Mesothelial cell of epicardium (in vitro differentiated cells): ENCODE results near the gene PDHX. TPM values are rescaled to one million over a fixed set of nuclear protein-coding genes. Genes with fewer than 3 reads are reported as not detected.

Source experiments
- DNase-seq, 2 experiments: peaks; one replicate each; pipeline ENCODE4 v3.0.0; 2021; ENCODE audit warnings: low spot score in 2 of 2; ENCODE audit not compliant: unreplicated experiment in 2 of 2
- H3K27ac Mint-ChIP-seq: 2 replicates; pipeline ENCODE4 v1.8.0; 2021; ENCODE audit warnings: mixed read lengths
- H3K27me3 Mint-ChIP-seq: 2 replicates; pipeline ENCODE4 v1.8.0; 2021; ENCODE audit warnings: low read depth, mixed read lengths
- H3K36me3 Mint-ChIP-seq: 2 replicates; pipeline ENCODE4 v1.8.0; 2021; ENCODE audit warnings: mixed read lengths
- H3K4me1 Mint-ChIP-seq: 2 replicates; pipeline ENCODE4 v1.8.0; 2021; ENCODE audit warnings: mixed read lengths
- H3K4me3 Mint-ChIP-seq: 2 replicates; pipeline ENCODE4 v1.8.0; 2021; ENCODE audit warnings: mild to moderate bottlenecking, moderate library complexity, mixed read lengths
- H3K9me3 Mint-ChIP-seq: 2 replicates; pipeline ENCODE4 v1.8.0; 2021; ENCODE audit warnings: mixed read lengths
- total RNA-seq: library from RNA; stranded (reverse); gene quantifications from 3 replicates; pipeline ENCODE4 v1.2.1, GENCODE V29; 2021
- TF ChIP-seq, protein P1 (sequence below): fragments of 200-600 bp; sonication (generic); IDR thresholded peaks from one replicate; pipeline ENCODE4 v1.5.0; 2021; ENCODE audit warnings: antibody characterized with exemption; ENCODE audit not compliant: unreplicated experiment

PDHX gene
- 43.0 to 47.1 TPM (median 43.6 TPM) in 3 replicates for total RNA-seq

DNA sequence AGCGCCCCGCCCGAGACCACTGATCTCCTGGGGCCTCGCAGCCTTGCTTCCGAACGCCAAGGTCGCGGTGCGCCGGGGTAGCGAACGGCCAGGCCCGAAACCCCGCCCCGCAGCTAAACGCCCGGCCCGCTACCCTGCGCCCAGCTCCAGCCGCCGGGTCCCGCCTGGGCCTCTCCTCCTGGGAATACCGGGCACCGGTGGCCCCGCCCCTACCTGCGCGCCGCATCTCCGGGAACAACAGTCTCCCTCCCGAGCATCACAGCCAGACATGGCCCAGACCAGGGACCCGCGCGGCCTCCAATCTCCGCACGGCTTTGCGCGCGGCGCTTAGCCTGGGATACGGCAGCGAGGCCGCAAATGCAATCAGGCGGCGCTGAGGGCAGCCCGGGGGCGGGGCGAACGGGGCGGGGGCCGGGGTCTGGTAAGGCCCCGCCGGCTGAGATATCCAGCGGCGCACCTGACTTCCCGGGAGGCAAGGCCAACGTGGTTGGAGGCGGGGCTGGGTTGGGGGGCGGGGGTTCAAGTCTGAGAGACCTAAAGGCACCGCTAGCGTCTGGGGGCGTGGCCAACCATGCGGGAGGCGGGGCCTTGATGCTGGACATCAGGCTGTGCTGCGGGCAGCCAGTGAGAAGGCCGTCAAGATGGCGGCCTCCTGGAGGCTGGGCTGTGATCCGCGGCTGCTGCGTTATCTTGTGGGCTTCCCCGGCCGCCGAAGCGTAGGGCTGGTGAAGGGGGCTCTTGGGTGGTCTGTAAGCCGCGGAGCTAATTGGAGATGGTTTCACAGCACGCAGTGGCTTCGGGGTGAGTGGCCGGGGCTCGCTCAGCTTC lies at the start of gene PDHX, which contains the start of gene APIP:
TSS of gene PDHX (plus strand) at position 604 of the 828 bp plus-strand sequence. CDS start at position 642, 38 bp downstream.
TSS of gene APIP (minus strand) at position 365 of the 828 bp plus-strand sequence. CDS start at position 270, 95 bp downstream.
- H3K4me3 Mint-ChIP-seq, result peak within 1 kb of the TSS; percentile 91
- H3K27me3 Mint-ChIP-seq, result no peaks in the 10 kb centered on the region
- TF ChIP-seq, protein P1, sequence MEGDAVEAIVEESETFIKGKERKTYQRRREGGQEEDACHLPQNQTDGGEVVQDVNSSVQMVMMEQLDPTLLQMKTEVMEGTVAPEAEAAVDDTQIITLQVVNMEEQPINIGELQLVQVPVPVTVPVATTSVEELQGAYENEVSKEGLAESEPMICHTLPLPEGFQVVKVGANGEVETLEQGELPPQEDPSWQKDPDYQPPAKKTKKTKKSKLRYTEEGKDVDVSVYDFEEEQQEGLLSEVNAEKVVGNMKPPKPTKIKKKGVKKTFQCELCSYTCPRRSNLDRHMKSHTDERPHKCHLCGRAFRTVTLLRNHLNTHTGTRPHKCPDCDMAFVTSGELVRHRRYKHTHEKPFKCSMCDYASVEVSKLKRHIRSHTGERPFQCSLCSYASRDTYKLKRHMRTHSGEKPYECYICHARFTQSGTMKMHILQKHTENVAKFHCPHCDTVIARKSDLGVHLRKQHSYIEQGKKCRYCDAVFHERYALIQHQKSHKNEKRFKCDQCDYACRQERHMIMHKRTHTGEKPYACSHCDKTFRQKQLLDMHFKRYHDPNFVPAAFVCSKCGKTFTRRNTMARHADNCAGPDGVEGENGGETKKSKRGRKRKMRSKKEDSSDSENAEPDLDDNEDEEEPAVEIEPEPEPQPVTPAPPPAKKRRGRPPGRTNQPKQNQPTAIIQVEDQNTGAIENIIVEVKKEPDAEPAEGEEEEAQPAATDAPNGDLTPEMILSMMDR, result no peak
- peak within 1 kb of the TSS; percentile 99 for H3K27ac Mint-ChIP-seq
- no peaks in the 10 kb centered on the region for H3K9me3 Mint-ChIP-seq
- peak; percentile 94 to 98 for DNase-seq
- H3K36me3 Mint-ChIP-seq, result peaks cover 13% of the 10 kb centered on the region
- peaks cover 33% of the 10 kb centered on the region for H3K4me1 Mint-ChIP-seq

DNA sequence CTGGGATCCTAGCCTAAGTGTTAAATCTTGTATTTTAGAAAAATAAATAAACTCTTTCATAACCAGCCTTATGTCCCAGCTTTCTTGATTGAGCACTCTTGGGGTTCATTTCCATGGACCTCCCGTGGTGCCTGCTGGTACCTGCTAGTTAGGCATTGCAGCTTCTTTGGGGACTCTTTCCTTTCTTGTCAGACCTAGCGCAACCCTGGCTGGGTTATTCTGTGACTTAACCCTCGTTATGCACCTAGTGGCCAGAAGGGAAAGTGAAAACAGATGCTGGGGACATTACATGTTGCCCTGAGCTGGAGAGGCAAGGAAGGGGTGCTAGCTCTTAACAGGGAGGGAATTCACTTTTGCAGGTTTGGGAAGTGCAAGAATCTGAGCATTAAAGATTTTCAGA lies 47.0 kb upstream of the PDHX start:
- Mint-ChIP-seq H3K4me3 (no peak overlapping the region), H3K4me1 (no peaks in the 10 kb centered on the region)
- no peak for DNase-seq

DNA sequence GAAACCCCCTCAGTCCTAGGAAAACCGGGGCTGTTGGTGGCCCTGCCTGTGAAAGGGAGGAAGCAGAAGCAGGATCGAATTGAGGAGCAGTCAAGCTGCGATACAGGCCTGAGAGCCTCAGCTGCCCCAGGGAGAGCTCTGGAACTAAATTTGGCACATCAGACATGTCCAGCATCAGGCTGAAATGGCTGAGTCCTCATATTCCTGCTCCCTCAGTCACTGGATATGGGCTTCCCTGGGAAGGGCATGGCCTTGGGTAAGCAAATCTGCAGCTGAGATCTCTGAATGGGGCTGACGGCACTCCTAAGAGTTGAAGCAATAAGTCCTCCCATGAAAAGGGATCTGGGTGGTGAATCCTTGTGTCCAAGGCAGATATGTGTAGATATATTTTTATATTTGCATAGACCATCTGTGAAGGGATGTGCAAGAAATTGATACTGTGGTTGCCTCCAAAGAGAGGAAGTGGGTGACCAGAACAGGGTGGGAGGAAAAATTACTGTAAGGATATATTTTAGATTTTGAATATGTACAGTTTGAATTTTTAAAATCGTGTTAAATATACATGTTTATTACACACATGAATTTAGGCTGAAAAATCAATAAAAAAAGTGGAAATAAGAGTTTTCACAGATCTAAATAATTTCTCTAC lies 45.7 kb upstream of the PDHX start:
- Mint-ChIP-seq H3K4me1 (no peaks in the 10 kb centered on the region), H3K4me3 (no peak overlapping the region), H3K9me3 (peaks cover 13% of the 10 kb centered on the region), H3K27me3 (no peaks in the 10 kb centered on the region), H3K36me3 (peaks cover 33% of the 10 kb centered on the region), H3K27ac (no peak overlapping the region)
- TF ChIP-seq, protein P1, result no peak
- DNase-seq, result no peak

More for the DNA sequence above, 47.0 kb upstream of the PDHX start:
- TF ChIP-seq, protein P1, result no peak
- H3K27me3 Mint-ChIP-seq, result no peaks in the 10 kb centered on the region
- H3K36me3 Mint-ChIP-seq, result peaks cover 26% of the 10 kb centered on the region
- H3K27ac Mint-ChIP-seq, result no peak overlapping the region
- peaks cover 3% of the 10 kb centered on the region for H3K9me3 Mint-ChIP-seq

DNA sequence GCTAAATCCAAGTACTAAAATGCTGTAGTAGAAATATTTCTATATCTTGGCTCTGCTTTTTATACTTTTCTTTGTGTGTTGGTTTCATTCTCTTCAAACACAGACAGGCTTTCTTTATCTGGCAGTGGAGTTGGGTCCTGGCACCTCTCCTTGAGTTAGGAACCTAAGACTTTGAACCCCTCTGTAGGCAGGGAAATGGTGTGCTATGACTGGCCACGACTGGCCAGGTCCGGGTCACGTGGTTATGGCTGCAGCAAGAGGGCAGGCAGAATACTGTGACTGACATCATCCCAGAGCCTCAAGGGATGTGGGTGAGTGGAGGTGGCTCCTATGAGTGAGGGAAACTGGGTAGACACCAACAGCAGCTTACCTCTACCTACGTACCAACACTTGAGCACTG lies 42.2 kb upstream of the PDHX start:
- Mint-ChIP-seq H3K4me1 (no peaks in the 10 kb centered on the region), H3K4me3 (no peak overlapping the region), H3K27me3 (no peaks in the 10 kb centered on the region), H3K27ac (no peak overlapping the region), H3K9me3 (peaks cover 13% of the 10 kb centered on the region), H3K36me3 (peaks cover 27% of the 10 kb centered on the region)
- no peak for DNase-seq
- TF ChIP-seq, protein P1, result no peak

DNA sequence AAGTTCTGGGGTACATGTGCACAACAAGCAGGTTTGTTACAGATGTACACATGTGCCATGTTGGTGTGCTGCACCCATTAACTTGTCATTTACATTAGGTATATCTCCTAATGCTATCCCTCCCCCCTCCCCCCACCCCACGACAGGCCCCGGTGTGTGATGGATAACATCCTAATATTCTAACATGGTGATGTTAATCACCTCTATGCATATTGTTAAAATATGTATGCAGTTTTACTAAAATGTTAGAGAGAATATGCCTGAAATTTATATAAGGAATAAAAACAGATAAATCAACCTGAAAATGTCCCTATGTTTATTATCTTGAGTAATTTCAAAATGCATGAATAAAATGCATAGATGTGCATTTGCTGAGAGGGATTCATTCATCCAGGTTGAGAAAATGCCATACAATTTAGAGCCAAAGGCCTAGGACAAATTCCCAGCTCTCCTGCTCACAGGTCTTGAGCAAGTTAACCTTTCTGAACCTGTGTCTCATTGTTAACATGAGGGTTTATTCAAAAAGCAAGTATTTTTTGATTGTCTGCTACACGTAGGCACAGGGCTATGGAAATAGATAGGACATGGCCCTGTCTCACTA lies 38.9 kb upstream of the PDHX start:
- no peaks in the 10 kb centered on the region for H3K4me1 Mint-ChIP-seq
- H3K27me3 Mint-ChIP-seq, result no peaks in the 10 kb centered on the region
- H3K36me3 Mint-ChIP-seq, result peaks cover 42% of the 10 kb centered on the region
- TF ChIP-seq, protein P1, result no peak
- H3K4me3 Mint-ChIP-seq, result no peak overlapping the region
- DNase-seq, result no peak
- no peak overlapping the region for H3K27ac Mint-ChIP-seq
- H3K9me3 Mint-ChIP-seq, result peaks cover 21% of the 10 kb centered on the region
